EH (cell line): ENCODE measurements around the gene PRPF40A.
"Not testable (repeated sequence)": the region's sequence is repeated elsewhere in the genome, so short reads cannot be mapped to it uniquely, and the experiment has no call there.

Source experiments
- DNase-seq: peaks from one replicate; pipeline ENCODE4 v3.0.0-alpha.2; 2015; ENCODE audit warnings: low read depth

PRPF40A gene

GRCh38 chr2:152717228-152718075 is at the start of gene PRPF40A:
Gene PRPF40A (minus strand): TSS chr2:152717461. CDS start chr2:152717439, 22 bp downstream.
- peak; percentile 98 for DNase-seq

- peak; percentile 27 for DNase-seq
Observed at GRCh38 chr2:152766928-152767327, 49.7 kb upstream of the PRPF40A start.

- DNase-seq = no peak
Observed at GRCh38 chr2:152763651-152764050, 46.4 kb upstream of the PRPF40A start.

- not testable (repeated sequence) for DNase-seq
Observed at GRCh38 chr2:152763208-152763607, 45.9 kb upstream of the PRPF40A start.

- DNase-seq = peak; percentile 84
Observed at GRCh38 chr2:152762202-152762601, 44.9 kb upstream of the PRPF40A start.

GRCh38 chr2:152761214-152761613 is 44.0 kb upstream of the PRPF40A start:
- DNase-seq = no peak

- no peak for DNase-seq
Observed at GRCh38 chr2:152759290-152760072, 42.2 kb upstream of the PRPF40A start.

GRCh38 chr2:152755029-152755428 is 37.8 kb upstream of the PRPF40A start:
- DNase-seq = peak; percentile 6

GRCh38 chr2:152747751-152748150 is 30.5 kb upstream of the PRPF40A start:
- DNase-seq = peak; percentile 65

GRCh38 chr2:152743002-152743401 is 25.7 kb upstream of the PRPF40A start:
- no peak for DNase-seq

GRCh38 chr2:152740743-152741328 is 23.6 kb upstream of the PRPF40A start:
- DNase-seq = peak; percentile 67

- not testable (repeated sequence) for DNase-seq
Observed at GRCh38 chr2:152739705-152740104, 22.4 kb upstream of the PRPF40A start.

- DNase-seq = no peak
Observed at GRCh38 chr2:152738438-152738837, 21.2 kb upstream of the PRPF40A start.

- DNase-seq = not testable (repeated sequence)
Observed at GRCh38 chr2:152737509-152737908, 20.2 kb upstream of the PRPF40A start.

GRCh38 chr2:152730591-152731333 is 13.5 kb upstream of the PRPF40A start:
- no peak for DNase-seq

- DNase-seq = no peak
Observed at GRCh38 chr2:152729844-152730243, 12.6 kb upstream of the PRPF40A start.

GRCh38 chr2:152723918-152724317 is 6.7 kb upstream of the PRPF40A start:
- no peak for DNase-seq

- not testable (repeated sequence) for DNase-seq
Observed at GRCh38 chr2:152722639-152723038, 5.4 kb upstream of the PRPF40A start.

GRCh38 chr2:152720794-152721193 is 3.5 kb upstream of the PRPF40A start:
- no peak for DNase-seq

- peak; percentile 50 for DNase-seq
Observed at GRCh38 chr2:152718909-152719645, 1.8 kb upstream of the PRPF40A start.
